HG03571 (cell line): ENCODE results near the gene ATF4.
"Not testable (repeated sequence)": the region's sequence is repeated elsewhere in the genome, so short reads cannot be mapped to it uniquely, and the experiment has no call there.

Experiments
- ATAC-seq: cut with Tn5 transposase; IDR thresholded peaks from one replicate; pipeline ENCODE4 v1.9.1; 2021; ENCODE audit not compliant: unreplicated experiment

Gene ATF4

GRCh38 chr22:39489094-39490068 lies 31.0 kb upstream of the ATF4 start:
- no peak for ATAC-seq

GRCh38 chr22:39490135-39490798 lies 30.1 kb upstream of the ATF4 start:
- peak; percentile 59 for ATAC-seq

GRCh38 chr22:39490966-39491680 lies 29.2 kb upstream of the ATF4 start:
- ATAC-seq: no peak

- no peak for ATAC-seq
These were observed 28.7 kb upstream of the ATF4 start for GRCh38 chr22:39491696-39492095.

- no peak for ATAC-seq
These were observed 28.2 kb upstream of the ATF4 start for GRCh38 chr22:39492186-39492585.

GRCh38 chr22:39493759-39494158 lies 26.6 kb upstream of the ATF4 start:
- ATAC-seq: no peak

- no peak for ATAC-seq
These were observed 25.8 kb upstream of the ATF4 start for GRCh38 chr22:39494471-39495120.

- ATAC-seq: no peak
These were observed 24.1 kb upstream of the ATF4 start for GRCh38 chr22:39496131-39496838.

- no peak for ATAC-seq
These were observed 22.9 kb upstream of the ATF4 start for GRCh38 chr22:39497429-39497828.

- ATAC-seq: no peak
These were observed 22.0 kb upstream of the ATF4 start for GRCh38 chr22:39498368-39498767.

- ATAC-seq: no peak
These were observed 21.6 kb upstream of the ATF4 start for GRCh38 chr22:39498802-39499201.

GRCh38 chr22:39500101-39500500 lies 20.3 kb upstream of the ATF4 start:
- no peak for ATAC-seq

GRCh38 chr22:39501644-39502108 lies 18.7 kb upstream of the ATF4 start:
- no peak for ATAC-seq

- ATAC-seq: peak; percentile 80
These were observed 18.1 kb upstream of the ATF4 start, which contains the start of gene MIEF1 for GRCh38 chr22:39502109-39502788. TSS of gene MIEF1 (plus strand) at chr22:39502290. CDS start at chr22:39511295, 9,005 bp downstream.

GRCh38 chr22:39502789-39503409 lies 17.5 kb upstream of the ATF4 start:
- no peak for ATAC-seq

- no peak for ATAC-seq
These were observed 16.7 kb upstream of the ATF4 start for GRCh38 chr22:39503630-39504029.

GRCh38 chr22:39504071-39504470 lies 16.3 kb upstream of the ATF4 start:
- ATAC-seq: no peak

- not testable (repeated sequence) for ATAC-seq
These were observed 13.3 kb upstream of the ATF4 start for GRCh38 chr22:39507021-39507420.

GRCh38 chr22:39508393-39508792 lies 12.0 kb upstream of the ATF4 start:
- no peak for ATAC-seq
